A549 (cell line): ENCODE measurements around the gene CAMTA1.

Experiments
- CBX2 ChIP-seq: fragments of 200-600 bp; sonication (generic); IDR thresholded peaks from 2 replicates; pipeline ENCODE4 v1.6.1; 2016; ENCODE audit warnings: low read depth, mild to moderate bottlenecking, borderline replicate concordance
- EP300 ChIP-seq, 2 experiments: fragments of >200 bp; sonication (Bioruptor Twin); formaldehyde crosslinking; IDR thresholded peaks; 2 replicates in 1 of 2; 3 replicates in 1 of 2; pipeline ENCODE4 v1.6.1; 2016 to 2017
- HDAC2 ChIP-seq: fragments of 200-600 bp; sonication (generic); IDR thresholded peaks from 2 replicates; pipeline ENCODE4 v1.6.1; 2016
- MAFK ChIP-seq: fragments of 450-650 bp; IDR thresholded peaks from 2 replicates; pipeline ENCODE4 v1.6.1; 2014; ENCODE audit not compliant: partially characterized antibody
- PBX3 ChIP-seq: IDR thresholded peaks from 2 replicates; pipeline ENCODE4 v1.6.1; 2012
- POLR2A ChIP-seq: IDR thresholded peaks from 2 replicates; pipeline ENCODE4 v1.6.1; 2012; ENCODE audit warnings: mild to moderate bottlenecking, low read length
- POLR2AphosphoS2 ChIP-seq: conservative IDR thresholded peaks from 2 replicates; pipeline ENCODE4 v1.6.1; 2012; ENCODE audit warnings: low read length, improper control_type of control experiment, inconsistent platforms
- RAD21 ChIP-seq, 2 experiments: fragments of >200 bp in 1 of 2; sonication (Bioruptor Twin) in 1 of 2; formaldehyde crosslinking in 1 of 2; IDR thresholded peaks in 1 of 2; conservative IDR thresholded peaks in 1 of 2; 2 replicates in 1 of 2; 3 replicates in 1 of 2; pipeline ENCODE4 v1.6.1; 2012 to 2018; ENCODE audit warnings: inconsistent platforms in 1 of 2
- ZNF302 ChIP-seq: fragments of 250-450 bp; sonication (Bioruptor Pico); IDR thresholded peaks from 2 replicates; pipeline ENCODE4 v1.9.0; 2021; ENCODE audit warnings: inconsistent platforms, mild to moderate bottlenecking, moderate library complexity
- TF ChIP-seq, protein P1 (sequence below): fragments of >200 bp; sonication (Bioruptor Twin); formaldehyde crosslinking; IDR thresholded peaks from 3 replicates; pipeline ENCODE4 v1.5.1; 2016
- TF ChIP-seq, protein P2 (sequence below): IDR thresholded peaks from 2 replicates; pipeline ENCODE4 v1.6.1; 2012
- TF ChIP-seq, protein P3 (sequence below): fragments of >200 bp; sonication (Bioruptor Twin); formaldehyde crosslinking; IDR thresholded peaks from 2 replicates; pipeline ENCODE4 v1.6.1; 2016
- TF ChIP-seq, protein P4 (sequence below): fragments of 150-350 bp; IDR thresholded peaks from 2 replicates; pipeline ENCODE4 v1.6.1; 2014; ENCODE audit warnings: low read depth, mild to moderate bottlenecking, low read length

DNA sequence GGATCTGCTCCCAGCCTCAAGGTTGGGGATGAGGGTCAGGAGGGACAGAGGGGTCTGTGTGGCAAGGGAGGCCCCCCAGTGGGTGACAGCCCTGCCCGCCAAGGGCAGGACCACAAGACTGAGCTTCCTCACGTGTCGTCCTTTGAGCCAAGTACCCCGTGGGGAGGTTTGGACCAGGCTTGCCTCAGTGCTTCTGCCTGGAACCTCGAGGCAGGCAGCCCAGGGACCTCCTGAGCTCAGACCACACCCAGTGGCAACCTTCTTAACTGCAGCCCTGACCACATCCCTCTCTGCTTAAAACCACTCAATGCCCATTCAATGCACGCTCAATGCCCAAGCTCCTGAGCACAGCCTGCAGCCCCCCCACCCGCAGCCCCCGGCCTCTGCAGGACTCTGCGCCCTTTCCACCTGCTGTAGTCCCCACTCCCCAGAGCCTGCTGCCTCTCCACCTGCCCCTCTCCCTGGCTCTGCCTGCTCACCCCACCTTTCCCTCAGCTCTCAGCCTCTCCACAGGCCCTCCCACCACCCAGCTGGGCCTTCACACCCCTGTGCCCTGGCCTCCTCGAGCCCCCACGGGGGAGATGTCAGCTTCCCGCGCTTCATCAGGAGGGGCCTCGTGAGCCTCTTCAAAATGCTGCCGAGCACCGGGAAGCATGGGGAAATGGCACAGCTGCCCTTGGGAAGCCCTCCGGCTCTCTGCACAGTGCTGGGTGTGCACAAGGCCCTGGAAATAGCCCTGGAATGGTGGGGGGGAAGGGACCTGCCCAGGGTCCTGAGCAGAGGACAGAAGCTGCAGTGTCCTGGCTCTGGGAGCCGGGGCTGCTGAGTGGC lies 856.5 kb downstream of the CAMTA1 start:
- TF ChIP-seq HDAC2 = no peak
- TF ChIP-seq, protein P1, sequence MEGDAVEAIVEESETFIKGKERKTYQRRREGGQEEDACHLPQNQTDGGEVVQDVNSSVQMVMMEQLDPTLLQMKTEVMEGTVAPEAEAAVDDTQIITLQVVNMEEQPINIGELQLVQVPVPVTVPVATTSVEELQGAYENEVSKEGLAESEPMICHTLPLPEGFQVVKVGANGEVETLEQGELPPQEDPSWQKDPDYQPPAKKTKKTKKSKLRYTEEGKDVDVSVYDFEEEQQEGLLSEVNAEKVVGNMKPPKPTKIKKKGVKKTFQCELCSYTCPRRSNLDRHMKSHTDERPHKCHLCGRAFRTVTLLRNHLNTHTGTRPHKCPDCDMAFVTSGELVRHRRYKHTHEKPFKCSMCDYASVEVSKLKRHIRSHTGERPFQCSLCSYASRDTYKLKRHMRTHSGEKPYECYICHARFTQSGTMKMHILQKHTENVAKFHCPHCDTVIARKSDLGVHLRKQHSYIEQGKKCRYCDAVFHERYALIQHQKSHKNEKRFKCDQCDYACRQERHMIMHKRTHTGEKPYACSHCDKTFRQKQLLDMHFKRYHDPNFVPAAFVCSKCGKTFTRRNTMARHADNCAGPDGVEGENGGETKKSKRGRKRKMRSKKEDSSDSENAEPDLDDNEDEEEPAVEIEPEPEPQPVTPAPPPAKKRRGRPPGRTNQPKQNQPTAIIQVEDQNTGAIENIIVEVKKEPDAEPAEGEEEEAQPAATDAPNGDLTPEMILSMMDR = no peak
- TF ChIP-seq CBX2 = no peak
- TF ChIP-seq RAD21 (conservative IDR thresholded peaks at IDR 0.05 in 1 of 2, IDR thresholded peaks at IDR 0.05 in 1 of 2) = no peak
- TF ChIP-seq POLR2AphosphoS2 = no peak
- TF ChIP-seq ZNF302 (CRISPR knock-in tag) = no peak
- no peak for TF ChIP-seq EP300 (IDR thresholded peaks at IDR 0.05)
- no peak for TF ChIP-seq PBX3
- TF ChIP-seq, protein P2, sequence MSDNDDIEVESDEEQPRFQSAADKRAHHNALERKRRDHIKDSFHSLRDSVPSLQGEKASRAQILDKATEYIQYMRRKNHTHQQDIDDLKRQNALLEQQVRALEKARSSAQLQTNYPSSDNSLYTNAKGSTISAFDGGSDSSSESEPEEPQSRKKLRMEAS = no peak
- TF ChIP-seq, protein P3, sequence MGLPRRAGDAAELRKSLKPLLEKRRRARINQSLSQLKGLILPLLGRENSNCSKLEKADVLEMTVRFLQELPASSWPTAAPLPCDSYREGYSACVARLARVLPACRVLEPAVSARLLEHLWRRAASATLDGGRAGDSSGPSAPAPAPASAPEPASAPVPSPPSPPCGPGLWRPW = no peak
- TF ChIP-seq, protein P4, sequence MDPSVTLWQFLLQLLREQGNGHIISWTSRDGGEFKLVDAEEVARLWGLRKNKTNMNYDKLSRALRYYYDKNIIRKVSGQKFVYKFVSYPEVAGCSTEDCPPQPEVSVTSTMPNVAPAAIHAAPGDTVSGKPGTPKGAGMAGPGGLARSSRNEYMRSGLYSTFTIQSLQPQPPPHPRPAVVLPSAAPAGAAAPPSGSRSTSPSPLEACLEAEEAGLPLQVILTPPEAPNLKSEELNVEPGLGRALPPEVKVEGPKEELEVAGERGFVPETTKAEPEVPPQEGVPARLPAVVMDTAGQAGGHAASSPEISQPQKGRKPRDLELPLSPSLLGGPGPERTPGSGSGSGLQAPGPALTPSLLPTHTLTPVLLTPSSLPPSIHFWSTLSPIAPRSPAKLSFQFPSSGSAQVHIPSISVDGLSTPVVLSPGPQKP = no peak
- no peak for TF ChIP-seq POLR2A
- TF ChIP-seq MAFK = no peak
